ENCODE results near the gene ZNF341.

DNA sequence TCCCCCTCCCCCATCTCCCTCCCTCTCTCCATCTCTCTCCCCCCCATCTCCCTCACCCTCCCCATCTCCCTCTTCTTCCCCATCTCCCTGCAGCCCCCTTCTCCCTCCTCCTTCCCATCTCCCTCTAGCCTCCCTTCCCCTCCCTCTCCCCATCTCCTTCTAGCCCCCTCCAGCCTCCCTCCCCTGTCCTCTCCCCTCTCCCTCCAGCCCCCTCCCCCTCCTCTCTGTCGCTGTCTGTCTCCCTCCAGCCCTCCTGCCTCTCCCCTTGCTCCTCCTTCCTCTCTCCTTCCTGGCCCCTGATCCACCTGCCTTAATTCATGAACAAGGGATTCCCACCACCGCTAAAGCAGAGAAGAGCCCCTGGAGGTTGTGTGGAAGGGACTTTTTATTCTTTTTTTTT lies 52.4 kb downstream of the ZNF341 start:
- no peak for TF ChIP-seq GATA3 (IDR thresholded peaks at IDR 0.05; ENCODE audit: low read depth, low read length)
- no peak for TF ChIP-seq GATA2 (IDR thresholded peaks at IDR 0.05; ENCODE audit: low read depth, low read length)
